Ecto neural progenitor cell (in vitro differentiated cells): ENCODE results near the gene AUTS2.

Source experiments
- DNase-seq: peaks from one replicate; pipeline ENCODE4 v3.0.0-alpha.2; 2018; ENCODE audit warnings: low spot score

AUTS2 gene

DNA sequence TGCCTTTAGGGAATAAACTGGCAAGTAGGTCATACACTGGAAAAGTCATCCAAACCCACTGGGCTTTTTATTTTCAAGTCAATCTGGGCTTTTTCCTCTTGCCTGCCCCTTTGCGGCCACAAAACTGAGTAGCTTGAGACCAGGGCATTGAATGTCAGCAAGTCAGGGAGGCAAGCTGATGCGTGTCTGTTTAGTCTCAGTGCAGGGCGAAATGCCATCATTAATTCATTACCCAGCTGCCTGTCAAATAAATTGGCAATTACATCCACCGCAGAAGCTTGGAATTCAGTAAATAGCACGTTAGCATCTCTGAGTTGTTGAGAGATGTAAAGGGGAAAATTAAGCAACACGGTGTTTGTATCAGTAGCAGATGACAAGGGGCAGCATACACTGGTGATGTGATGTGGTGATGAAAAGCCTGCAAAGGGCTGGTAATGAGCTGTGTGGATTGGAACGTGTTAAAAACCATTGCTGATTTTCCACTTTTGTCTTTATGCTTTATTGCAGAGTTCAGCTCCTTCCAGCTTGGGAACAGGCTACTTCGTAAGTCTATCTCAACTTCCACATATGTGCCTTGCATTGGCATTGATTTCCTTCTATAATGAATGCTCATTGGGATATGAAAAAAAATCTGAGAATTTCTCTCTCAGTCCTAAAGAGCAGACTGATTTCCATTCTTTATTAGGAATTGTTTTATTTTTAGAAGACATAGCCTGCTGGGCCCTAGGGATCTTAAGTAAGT is 535.9 kb downstream of the AUTS2 start:
- DNase-seq, result no peak

DNA sequence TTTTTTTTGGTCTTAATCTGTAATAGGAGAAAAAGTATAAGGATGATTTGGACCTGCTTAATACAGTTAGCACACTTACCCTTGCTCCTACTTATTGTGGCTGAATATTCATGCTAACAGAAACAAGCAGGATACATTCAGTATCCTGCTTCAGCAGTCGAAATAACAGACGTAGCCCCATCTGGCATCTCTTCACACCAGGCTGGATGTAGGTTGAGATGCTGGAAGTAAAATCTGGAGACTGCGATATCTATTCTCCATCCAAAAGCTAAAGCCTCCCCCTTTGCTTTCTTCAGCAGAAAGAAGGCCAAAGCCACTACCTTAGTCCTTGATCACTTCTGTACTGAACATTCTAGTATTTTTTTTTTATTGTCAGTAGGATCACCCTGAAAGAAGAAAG is 537.4 kb downstream of the AUTS2 start:
- DNase-seq, result no peak

DNA sequence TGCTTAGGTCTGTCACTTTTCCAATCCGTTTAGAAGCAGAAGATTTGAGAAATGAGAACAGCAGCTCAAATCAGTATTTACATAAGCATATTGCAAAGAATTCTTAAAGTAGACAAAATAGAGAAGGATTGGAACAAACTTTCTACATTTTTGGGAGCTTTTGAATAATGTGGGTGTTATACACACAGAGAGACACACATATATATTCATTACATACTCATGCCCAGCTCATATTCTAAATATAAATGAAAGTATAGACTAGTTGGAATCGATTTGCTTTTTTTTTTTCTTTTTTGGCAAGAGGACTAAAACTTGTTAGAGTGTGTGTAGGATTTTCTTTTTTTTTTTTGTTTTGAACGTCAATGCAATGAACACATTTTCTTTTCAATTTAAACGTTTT is 538.9 kb downstream of the AUTS2 start:
- no peak for DNase-seq

DNA sequence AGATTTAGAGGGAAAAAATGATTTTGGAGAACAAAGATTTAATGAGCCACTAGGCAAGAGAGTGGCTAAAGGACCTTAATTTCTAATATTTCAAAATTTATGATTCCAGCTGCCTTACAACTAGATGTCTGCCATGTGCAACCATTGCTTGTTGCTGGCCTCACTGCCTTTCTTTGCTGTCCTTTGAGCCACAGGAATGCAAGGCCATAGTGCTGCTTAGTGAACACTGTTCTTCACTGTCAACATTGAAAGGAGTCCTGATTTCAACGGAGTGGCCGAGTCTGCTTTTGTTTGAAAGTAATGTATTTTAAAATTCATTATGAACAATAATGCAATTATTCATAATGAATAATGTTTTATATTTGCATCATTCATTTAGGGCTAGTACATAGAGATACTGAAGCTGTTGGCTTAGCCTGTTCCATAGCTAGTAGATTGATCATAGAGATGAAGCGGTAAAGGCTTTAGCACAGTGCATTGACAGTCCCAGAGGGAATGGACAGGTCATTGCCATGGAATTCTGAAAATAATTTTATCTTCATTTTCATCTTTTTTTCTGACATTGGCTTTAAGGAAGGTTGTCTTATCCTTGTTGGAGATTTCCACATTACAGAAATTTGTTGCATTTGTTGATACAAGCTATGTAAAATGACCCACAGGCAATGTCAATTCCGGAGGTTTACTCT is 544.1 kb downstream of the AUTS2 start:
- DNase-seq, result no peak

DNA sequence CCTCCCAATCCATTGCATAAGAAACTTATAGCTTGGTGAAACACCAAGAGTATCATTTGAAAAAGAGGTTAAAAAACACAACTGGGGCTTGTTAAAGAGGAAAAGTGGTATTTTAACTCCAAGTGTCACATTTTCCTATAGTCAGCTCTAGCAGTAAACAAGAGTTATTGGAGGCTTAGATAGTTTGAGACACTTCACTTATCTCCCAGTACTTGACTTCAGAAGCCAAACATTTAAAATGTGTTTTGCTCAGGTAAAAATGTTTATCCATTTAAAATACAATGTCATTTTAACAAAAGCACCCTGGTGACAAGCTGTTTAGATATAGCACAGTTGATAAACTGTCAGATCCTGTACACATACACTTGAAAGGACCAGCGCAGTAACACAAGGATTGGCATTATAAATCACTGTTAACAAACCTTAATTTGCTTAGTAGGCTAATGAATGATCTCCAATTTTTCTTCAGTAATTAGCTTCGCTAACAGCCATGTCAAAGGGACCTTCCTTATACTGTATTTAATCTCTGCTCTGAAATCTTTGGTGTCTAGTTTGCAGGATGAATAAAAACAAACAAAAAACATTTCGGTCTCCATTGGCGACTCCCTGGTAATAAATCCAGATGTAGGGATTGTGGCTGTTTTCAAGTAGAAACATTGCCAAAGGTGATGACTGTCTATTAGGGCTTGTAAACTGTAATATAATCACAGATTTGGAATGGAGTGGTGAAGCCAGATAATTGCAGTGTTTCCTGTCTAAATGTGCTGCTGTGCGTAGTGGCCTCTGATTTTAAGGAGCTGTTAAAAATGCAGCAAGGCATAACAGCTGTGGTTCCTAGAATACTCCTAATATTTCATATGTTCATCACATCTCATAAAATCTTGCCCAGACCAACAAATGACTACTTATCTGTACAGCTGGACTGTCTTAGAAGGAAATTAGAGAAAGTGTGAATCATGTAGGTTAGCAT is 545.1 kb downstream of the AUTS2 start:
- no peak for DNase-seq

DNA sequence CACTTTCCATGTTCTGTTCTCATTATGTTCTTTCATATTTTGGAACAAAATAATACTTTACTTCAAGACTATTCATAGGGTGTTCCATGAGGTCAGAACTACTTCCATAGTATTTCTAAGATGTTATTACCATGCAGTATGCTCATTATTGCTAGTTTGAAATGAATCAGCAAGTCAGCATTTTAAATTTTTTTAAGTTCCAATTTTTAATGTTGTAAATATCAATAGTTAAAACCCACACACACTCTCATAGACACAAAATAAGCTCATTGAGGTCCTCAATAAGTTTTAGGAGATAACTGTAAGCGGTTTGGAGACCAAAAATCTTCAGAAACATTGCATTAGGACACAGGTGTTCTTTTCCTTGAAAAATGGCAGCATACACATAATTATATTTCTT is 550.7 kb downstream of the AUTS2 start:
- DNase-seq, result no peak

DNA sequence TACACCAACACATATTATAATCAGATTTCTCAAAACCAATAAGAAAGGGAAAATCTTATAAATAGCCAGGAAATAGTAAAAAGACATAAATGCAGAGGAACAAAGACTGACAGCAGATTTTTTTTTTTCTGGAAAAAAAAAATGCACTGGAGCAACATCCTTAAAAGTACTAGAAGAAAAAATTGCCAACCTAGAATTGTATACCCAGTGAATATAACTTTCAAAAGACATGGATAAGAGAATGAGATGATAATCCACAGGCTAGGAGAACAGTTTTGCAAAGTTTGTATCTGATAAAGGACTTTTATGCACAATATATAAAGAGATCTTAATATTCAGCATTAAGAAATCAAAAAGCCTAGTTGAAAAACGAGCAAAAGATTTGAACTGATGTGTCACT is 554.0 kb downstream of the AUTS2 start:
- no peak for DNase-seq

DNA sequence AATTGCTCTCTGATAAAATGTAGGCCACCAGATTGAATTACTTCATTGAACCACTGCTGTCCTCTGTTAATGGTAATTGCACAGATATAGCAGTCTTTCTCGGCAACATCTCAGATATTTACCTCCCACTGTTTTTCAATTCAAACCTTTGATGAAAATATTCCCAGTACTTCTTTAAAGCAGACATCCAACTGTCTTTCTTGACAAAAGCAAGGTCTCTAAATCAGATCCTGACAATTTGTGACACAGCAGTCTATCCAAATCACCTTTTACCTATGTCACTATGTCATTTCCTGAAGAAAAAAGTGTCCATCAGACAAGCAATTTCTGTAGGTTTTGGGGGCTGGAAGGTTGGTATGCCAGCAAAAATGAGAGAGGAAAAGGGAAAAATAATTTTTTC is 555.7 kb downstream of the AUTS2 start:
- no peak for DNase-seq

DNA sequence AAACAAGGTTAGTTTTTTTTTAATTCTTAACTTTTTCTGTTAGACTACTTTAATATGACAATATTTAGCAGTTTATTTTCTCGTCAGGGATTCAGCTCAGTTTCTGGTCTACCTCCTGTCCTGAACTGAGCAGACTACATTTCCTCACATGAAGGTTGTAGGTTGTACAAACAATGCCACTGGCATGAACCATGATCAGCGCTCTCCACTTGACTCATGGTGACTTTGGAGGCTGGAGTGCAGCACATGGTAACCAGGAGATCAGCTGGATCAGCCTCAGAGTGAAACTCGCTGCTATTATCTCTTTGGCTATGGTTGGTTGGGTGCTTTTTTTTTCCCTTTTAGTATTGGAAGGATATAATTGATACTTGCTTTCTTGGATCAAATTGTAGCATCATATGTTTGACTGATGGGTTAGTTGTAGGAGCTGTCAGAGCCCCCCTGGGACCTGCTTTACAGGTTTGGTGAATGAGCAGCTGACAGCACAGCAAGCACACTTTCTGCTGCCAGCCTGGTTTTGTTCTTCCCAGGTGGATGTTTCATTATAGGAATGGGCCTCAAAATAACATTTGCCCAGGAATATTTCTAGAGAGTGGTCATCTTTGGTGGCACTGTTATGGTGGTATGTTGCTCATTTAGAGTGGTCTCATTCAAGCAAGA is 556.4 kb downstream of the AUTS2 start:
- no peak for DNase-seq

DNA sequence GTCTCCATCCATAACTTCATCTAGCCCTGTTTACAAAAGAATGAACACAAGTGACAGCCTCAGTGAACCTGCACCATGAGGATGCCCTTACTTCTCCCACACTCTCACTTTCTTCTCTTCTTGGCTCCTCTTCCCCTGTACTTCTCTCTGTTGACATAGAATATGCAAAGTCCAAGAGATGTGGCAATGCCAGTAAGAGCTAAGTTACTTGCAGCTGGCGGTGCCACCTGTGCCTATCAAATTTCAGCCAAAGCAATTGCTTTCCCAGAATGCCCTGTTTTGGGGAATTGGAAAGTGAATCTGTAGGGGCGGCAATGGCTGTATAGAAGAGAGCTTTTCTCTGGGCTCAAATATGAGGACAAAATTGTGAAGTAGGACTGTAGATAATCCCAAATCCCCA is 557.8 kb downstream of the AUTS2 start:
- DNase-seq, result no peak

DNA sequence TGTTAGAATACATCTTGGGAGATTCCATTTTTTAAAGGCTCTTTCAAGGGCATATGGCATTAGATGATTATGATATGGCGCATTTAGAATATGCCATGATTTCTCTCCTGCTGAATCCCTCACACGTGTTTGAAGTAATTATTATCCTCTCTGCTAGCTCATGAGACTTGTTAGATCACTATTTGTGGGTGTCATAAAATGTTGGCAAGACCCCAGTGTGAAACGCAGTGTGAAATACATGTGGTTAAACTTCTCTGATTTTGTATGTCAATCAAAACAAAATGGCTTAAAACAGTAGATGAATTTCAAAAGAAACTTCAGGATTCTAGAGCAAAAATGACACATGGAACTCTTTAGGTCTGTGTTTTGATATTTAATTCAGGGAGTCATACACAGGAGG is 560.8 kb downstream of the AUTS2 start:
- no peak for DNase-seq

DNA sequence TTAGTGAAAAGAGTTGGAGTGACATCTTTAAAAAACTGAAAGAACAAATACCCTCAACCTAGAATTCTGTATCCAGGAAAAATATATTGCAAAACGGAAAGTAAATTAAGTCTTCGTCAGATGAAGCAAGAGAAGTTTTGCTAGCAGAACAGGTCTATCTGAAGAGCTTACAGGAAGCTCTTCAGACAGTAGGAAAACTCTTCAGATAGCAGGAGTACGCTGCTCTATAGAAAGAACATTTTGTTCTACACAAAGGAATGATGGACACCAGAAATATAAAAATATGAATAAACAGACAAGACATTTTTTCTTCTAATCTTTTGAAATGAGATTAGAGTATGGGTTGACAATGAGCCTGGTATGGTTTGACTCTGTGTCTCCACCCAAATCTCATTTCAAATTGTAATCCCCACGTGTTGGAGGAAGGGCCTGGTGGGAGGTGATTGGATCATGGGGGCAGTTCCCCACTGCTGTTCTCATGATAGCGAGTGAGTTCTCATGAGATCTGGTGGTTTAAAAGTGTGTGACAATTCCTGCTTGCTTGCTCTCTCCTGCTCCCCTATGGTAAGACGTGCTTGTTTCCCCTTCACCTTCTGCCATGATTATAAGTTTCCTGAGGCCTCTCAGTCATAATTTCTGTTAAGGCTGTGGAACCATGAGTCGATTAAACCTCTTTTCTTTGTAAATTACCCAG is 567.3 kb downstream of the AUTS2 start:
- no peak for DNase-seq

DNA sequence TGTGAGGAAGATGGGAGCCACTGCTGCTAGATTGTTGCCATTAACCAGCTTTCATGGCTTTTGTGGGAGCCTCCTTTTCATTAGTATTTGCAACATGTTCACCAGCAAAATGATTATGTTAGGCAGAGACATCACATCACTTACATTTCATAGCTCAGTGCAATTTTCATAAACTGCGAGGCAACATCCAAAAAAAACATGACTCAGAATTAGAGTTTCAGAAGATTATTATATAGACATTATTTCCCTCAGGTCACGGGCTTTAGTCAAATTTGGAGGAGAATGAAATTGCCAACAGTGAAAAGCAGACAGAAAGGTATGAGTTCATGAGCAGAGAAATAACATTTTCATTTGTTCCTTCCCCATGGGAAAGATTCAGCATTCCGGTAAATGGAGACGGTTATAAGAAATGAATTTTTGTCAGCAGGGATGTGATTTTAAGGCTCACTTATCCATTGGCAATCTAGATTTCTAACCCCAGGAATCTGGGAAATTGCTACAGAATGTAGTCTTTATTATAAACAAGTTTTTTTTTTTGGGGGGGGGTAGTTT is 573.2 kb downstream of the AUTS2 start:
- no peak for DNase-seq

DNA sequence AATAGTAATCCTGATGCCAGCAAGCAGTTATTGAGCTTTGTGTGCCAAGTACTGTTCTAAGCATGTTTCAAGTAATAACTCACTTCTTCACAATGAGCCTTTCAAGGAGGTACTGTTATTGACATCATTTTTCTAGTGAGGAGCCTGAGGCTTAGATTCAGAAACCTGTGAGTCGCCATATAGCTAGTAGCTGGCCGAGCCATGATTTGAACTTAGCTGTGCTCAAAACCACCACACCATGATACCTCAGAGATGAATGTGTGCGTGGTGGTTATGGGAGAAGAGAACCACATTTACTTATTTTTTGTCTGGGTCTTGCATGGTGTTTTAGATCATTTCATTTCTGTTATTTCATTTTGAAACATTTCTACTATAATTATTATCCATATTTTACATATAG is 578.9 kb downstream of the AUTS2 start:
- DNase-seq, result no peak

DNA sequence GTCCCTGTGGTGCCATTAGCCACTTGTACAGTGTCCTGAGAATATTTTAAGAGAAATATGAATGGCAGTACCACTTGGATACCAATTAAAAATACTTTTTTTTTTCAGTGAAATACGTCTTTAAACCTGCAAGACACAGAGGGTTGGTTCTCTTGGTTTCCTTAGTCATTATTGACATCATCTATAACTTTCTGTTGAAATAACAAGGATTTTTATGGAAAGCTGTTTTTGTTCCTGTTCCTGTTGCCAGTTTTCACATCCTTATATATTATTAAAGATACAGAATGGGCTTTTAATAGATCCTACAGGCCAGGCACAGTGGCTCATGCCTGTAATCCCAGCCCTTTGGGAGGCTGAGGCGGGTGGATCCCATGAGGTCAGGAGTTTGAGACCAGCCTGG is 579.9 kb downstream of the AUTS2 start:
- DNase-seq, result no peak

DNA sequence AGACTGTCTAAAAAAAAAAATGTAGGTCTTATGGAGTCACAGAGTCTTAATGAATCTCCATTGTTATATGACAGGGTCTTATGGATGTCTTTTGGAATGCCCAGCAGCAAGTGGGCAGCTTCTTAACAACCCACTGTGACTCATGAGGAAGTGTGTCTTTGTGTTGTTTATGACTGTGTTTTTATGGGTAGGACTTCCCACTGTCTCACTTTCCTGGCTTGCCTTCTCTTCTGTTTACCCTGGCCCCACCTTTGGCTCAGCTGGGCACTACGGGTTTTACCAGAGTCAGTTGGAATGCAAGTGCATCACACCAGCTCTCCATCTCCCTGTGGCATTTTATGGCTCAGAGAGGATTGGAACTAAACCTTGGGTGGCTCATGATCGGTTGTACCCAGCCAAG is 580.5 kb downstream of the AUTS2 start:
- no peak for DNase-seq

DNA sequence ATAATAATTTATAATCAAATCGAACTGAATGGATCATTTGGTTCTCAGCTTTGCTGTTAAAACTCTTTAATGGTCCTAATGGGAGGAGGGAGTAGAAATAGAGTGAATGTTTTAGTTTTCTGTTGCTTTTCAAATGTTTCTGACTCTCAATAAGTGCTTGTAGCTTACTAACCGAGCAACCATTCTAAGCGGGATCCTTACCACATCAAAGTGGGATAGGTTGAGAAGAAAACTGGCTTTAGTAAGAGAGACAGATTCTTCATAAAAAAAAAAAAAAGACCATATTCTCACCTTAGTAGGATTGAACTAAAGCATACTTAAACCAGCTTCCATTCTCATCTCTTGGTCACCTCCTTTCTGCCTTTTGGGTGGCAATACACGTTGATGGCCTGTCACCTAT is 584.2 kb downstream of the AUTS2 start:
- DNase-seq, result no peak

DNA sequence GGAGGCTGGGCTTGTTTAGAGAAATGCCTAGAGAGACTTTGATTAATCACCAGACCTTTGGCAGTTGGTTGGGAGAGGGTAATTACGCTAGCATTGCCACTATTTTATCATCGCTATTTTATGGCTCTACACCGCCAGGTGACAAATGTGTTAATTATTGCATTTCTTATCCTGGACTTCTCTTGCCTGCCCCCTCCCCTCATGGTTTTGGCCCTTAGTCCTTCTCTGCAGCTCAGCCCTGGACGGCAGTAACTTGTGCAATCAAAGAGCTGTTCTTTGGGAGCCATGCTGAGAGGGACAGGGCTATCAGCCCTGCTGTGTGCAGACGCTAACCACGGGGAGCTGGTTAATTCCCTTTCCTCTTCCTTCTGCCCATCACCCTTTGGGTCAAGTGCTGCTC is 585.0 kb downstream of the AUTS2 start:
- DNase-seq, result no peak

DNA sequence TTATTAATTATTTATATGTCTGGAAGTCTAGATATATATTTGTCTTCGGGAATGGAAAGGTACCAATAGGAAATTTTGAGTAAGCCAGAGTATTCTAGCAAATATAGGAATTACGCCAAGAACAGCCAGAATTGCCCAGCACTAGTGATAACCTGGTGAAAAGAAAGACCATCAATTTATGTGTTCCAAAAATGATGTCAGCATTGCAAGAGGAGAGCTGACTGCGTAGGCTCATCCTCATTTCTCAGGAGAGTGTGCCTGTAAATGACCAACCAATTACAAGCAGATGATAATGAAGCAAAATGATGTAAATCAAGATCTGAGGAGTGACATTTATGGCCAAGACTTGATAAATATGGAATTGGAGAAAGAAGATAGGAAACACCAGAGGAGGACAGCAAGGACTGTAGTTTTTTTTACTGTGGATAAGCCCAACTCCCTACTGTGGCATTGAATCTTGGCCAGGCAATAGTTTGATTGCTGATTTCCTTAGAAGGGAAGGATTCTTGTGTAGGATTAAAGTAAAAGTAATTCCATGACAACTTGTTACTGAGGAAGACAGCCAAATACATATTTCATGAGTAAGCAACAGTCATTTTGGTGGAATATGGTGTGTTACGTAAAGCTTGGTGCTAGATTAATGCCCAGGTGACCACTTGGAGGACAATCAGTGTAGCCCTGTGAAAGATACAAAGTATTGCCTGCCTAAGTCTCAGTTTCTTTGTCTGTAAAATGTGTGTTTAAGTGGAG is 590.8 kb downstream of the AUTS2 start:
- DNase-seq, result no peak

DNA sequence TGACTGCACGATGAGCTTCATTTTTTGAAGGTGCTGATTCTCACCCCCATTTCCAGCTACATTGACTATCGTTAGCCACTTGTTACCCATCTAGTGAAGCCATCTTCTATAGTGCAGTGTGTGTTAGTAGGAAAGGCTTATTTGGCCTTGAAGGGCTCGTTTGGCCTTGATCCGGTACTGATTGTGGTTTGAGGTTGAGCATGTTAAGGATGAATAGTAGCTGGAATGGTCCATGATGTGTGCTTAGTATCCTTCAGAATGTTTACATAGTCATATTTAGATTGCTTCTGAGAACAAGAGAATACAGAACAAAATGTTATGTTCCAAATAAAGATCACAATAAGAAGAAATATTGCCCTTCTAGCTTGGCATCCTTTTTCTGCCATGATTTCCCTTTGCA is 591.5 kb downstream of the AUTS2 start:
- no peak for DNase-seq

DNA sequence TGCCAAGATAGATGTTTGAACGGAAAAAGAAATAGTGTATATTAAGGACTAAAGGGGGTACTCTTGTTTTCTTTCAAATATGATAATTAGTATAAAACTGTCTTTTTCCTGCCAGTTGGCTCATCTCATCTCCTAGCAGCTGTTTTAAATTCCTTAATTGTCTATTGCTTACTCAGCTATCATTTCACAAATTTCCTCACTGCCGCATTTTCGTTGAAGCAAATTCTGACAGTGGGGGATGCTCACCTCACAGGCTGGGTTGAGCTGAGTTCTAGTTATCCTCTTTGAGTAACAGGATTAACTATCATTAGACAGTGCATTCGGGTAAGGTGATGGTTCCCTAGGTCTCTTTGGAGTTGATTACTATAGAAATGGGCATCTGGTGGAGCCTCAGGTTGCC is 592.0 kb downstream of the AUTS2 start:
- DNase-seq, result no peak
